ENCODE measurements around the gene PRKCD. TPM values are rescaled to one million over a fixed set of nuclear protein-coding genes. Genes with fewer than 3 reads are reported as not detected.

Gene PRKCD
- total and polyA plus RNA-seq, 2 of the 4 experiments (the other 2 are of a cell fraction), result 4.3 to 19.0 TPM

GRCh38 chr3:53238051-53238850, 77.2 kb downstream of the PRKCD start:
- Histone ChIP-seq H2BK20ac (ENCODE audit: low read depth, low read length) (peak overlapping the region; percentile 81), H3K9me1 (ENCODE audit: insufficient read depth, low read length) (peaks cover 30% of the 10 kb centered on the region), H2AK9ac (replicated peaks; ENCODE audit: low read depth, low read length, poor library complexity) (peak overlapping the region; percentile 91), H4K5ac (ENCODE audit: low read depth, low read length) (peak overlapping the region; percentile 86), H3K14ac (replicated peaks; ENCODE audit: low read depth, low read length) (peak overlapping the region; percentile 82), H3K36me3 (ENCODE audit: control insufficient read depth, insufficient read depth, low read length) (peaks cover 75% of the 10 kb centered on the region), H2BK120ac (ENCODE audit: low read depth, low read length) (peak overlapping the region; percentile 89), H3K79me1 (ENCODE audit: low read depth in 1 of 2, low read length in 2 of 2) (peaks cover 40 to 87% of the 10 kb centered on the region in 2 experiments), H3K4me1 (ENCODE audit: control insufficient read depth, insufficient read depth, low read length) (peaks cover 32% of the 10 kb centered on the region), H4K91ac (ENCODE audit: insufficient read depth, low read depth, low read length) (peak overlapping the region; percentile 81), H3K4ac (ENCODE audit: low read depth, low read length) (peak overlapping the region; percentile 92), H2AK5ac (ENCODE audit: low read depth, low read length) (peak overlapping the region; percentile 89), H4K8ac (ENCODE audit: low read depth in 2 of 2, low read length in 2 of 2) (peak overlapping the region in 1 of 2 experiments; percentile 91; a peak in 3 of 4 replicates), H2BK15ac (ENCODE audit: low read depth, low read length) (peak overlapping the region; percentile 63; the same call in 2 of the 3 replicates), H2BK5ac (ENCODE audit: low read depth, low read length, poor library complexity, severe bottlenecking) (peak overlapping the region; percentile 98), H4K20me1 (ENCODE audit: insufficient read depth, low read length) (peaks cover 46% of the 10 kb centered on the region), H3K4me2 (ENCODE audit: low read depth, low read length) (peak overlapping the region; percentile 30; the same call in 1 of the 2 replicates), H3K27me3 (ENCODE audit: control insufficient read depth, insufficient read depth, low read length) (no peaks in the 10 kb centered on the region), H3K18ac (ENCODE audit: low read depth, low read length) (peak overlapping the region; percentile 63), H3K23ac (ENCODE audit: low read depth, low read length) (peak overlapping the region; percentile 89), H3K4me3 (ENCODE audit: insufficient read depth, low read depth, low read length) (no peak overlapping the region), H3K56ac (ENCODE audit: extremely low read depth, insufficient read depth, low read length) (peak overlapping the region; percentile 31; the same call in 1 of the 2 replicates), H3K27ac (ENCODE audit: insufficient read depth, low read length) (peak overlapping the region; percentile 98), H3K9me3 (ENCODE audit: control insufficient read depth, insufficient read depth, low read length) (no peaks in the 10 kb centered on the region), H2AFZ (replicated peaks; ENCODE audit: low read length, poor library complexity) (peak overlapping the region; percentile 62), H3K9ac (ENCODE audit: low read depth, low read length) (peak overlapping the region; percentile 27; the same call in 1 of the 2 replicates)
- in situ Hi-C loops (cut with MboI; ENCODE audit: low sequenced_read_pairs) (no loop called here), dilution Hi-C loops (cut with HindIII; ENCODE audit: low sequenced_read_pairs, unreplicated experiment) (no loop called here), intact Hi-C loops (cut with micrococcal nuclease) (loop anchor here (2.0 kb wide), 1 partner anchor 17 kb away; no protein-coding TSS in a partner anchor)
- ChIA-PET CTCF (no interaction called here), POLR2A (ENCODE audit: unreplicated experiment) (no interaction called here)
- ATAC-seq (ENCODE audit: low read depth) (peak; percentile 86), DNase-seq (peak; percentile 97)
- WGBS, 2 experiments (ENCODE audit: extremely low coverage in 2 of 2, insufficient read length in 1 of 2), result no CpG with 5 or more reads among the region's 6 CpGs
- BruUV-seq (replicated peaks), result no TSS peak
- TF ChIP-seq RCOR1 (IDR thresholded peaks at IDR 0.05; ENCODE audit: insufficient replicate concordance, low read length) (no peak), CEBPB (IDR thresholded peaks at IDR 0.05; ENCODE audit: low read depth, low read length) (no peak), CHD1 (IDR thresholded peaks at IDR 0.05; ENCODE audit: low read depth, low read length) (no peak), MXI1 (IDR thresholded peaks at IDR 0.05; ENCODE audit: borderline replicate concordance, low read depth, low read length) (no peak), USF2 (IDR thresholded peaks at IDR 0.05; ENCODE audit: low read depth, low read length) (peak; percentile 87), RAD21 (IDR thresholded peaks at IDR 0.05; ENCODE audit: low read length) (no peak), MAZ (IDR thresholded peaks at IDR 0.05; ENCODE audit: borderline replicate concordance, low read depth, low read length) (no peak), RFX5 (IDR thresholded peaks at IDR 0.05; ENCODE audit: low read depth, low read length) (no peak), FOS (IDR thresholded peaks at IDR 0.05; ENCODE audit: low read depth, low read length) (peak; percentile 62; the same call in 1 of the 2 replicates), POLR2A (IDR thresholded peaks at IDR 0.05; ENCODE audit: low read depth, low read length) (no peak), SMC3 (IDR thresholded peaks at IDR 0.05; ENCODE audit: low read depth, low read length) (no peak), NFE2L2 (IDR thresholded peaks at IDR 0.05; ENCODE audit: low read depth, low read length) (peak; percentile 42), ELK1 (IDR thresholded peaks at IDR 0.05; ENCODE audit: borderline replicate concordance, low read depth, low read length) (no peak), BHLHE40 (IDR thresholded peaks at IDR 0.05; ENCODE audit: low read depth, low read length) (peak; percentile 66; the same call in 1 of the 2 replicates)

All from IMR-90 (cell line).